Mammary epithelial cell (primary cell): ENCODE results near the gene FGF1.

Source experiments
- EZH2 ChIP-seq: IDR thresholded peaks from 2 replicates; pipeline ENCODE4 v1.6.1; 2012; ENCODE audit warnings: low read length, inconsistent platforms, borderline replicate concordance
- TF ChIP-seq, protein P1 (sequence below), 2 donors: IDR thresholded peaks in 1 of 2; conservative IDR thresholded peaks in 1 of 2; 2 replicates each; pipeline ENCODE4 v1.5.1; 2011 to 2012; ENCODE audit warnings: inconsistent platforms in 2 of 2, low read length in 2 of 2, mild to moderate bottlenecking in 2 of 2, control low read depth in 1 of 2, low read depth in 1 of 2; ENCODE audit not compliant: insufficient read depth in 1 of 2; ENCODE audit errors: extremely low read depth in 1 of 2

DNA sequence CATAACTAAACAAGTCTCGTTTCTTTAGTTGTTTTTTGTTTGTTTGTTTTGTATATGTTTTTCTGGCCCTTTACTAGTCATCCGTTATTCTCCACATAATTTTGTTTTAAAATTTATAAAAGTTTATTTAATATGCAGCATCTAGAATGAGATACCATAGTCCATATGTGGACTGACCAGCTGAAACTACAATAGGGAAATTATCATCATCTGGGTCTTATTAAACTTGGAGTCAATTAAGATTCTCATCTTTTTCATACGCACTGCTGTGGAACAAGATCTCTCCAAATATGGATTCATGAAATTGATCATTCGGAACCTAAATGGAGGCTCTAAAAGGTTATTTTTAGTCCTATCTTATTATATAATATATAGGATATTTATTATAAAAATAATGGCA, 99.3 kb downstream of the FGF1 start:
- TF ChIP-seq, protein P1, sequence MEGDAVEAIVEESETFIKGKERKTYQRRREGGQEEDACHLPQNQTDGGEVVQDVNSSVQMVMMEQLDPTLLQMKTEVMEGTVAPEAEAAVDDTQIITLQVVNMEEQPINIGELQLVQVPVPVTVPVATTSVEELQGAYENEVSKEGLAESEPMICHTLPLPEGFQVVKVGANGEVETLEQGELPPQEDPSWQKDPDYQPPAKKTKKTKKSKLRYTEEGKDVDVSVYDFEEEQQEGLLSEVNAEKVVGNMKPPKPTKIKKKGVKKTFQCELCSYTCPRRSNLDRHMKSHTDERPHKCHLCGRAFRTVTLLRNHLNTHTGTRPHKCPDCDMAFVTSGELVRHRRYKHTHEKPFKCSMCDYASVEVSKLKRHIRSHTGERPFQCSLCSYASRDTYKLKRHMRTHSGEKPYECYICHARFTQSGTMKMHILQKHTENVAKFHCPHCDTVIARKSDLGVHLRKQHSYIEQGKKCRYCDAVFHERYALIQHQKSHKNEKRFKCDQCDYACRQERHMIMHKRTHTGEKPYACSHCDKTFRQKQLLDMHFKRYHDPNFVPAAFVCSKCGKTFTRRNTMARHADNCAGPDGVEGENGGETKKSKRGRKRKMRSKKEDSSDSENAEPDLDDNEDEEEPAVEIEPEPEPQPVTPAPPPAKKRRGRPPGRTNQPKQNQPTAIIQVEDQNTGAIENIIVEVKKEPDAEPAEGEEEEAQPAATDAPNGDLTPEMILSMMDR (conservative IDR thresholded peaks at IDR 0.05 in 1 of 2, IDR thresholded peaks at IDR 0.05 in 1 of 2; ENCODE audit: extremely low read depth in 1 of 2, insufficient read depth in 1 of 2, low read depth in 1 of 2, low read length in 2 of 2): no peak
- TF ChIP-seq EZH2: no peak
